ENCODE data around the gene MAP3K10.

DNA sequence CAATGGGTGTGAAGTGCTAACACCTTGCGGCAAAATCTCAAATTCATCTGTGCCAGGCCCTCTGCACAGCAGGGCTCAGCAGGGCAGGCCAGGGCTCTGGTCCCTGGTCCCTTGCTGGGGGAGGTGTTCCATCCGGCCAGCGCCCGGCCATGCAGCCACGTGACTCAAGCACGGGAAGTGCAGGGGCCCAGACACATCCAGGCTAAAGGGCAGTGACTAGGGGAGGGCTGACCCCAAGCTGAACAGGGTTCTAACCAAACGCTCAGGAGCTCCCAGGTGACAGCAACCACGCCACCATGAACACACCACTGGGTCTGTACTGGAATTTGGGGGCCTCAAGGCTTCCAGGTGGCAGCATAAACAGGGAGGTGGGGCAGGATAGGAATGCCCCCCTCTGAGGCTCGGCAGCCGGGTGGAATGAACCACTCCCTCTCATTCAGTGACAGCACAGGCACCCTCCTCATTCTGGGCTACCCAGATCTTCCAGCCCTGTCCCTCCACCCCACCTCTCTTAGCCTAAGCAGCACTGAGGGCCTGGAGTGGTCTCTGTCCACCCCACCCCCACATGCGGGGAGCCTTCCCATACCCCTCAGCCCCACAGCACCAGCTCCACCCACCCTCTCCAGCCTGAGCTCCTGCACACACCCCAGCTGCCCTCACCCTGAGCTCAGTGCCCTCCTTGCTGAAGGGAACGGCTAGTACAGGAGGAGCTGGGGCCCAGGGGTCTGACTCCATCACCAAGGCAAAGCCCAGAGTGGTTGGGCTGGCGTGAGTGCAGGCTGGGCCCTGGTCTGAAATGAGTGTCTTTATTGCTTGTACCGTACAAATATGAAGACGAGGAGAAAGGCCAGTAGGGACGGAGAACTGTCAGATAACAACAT is 40.6 kb downstream of the MAP3K10 start:
- TF ChIP-seq, protein P1, sequence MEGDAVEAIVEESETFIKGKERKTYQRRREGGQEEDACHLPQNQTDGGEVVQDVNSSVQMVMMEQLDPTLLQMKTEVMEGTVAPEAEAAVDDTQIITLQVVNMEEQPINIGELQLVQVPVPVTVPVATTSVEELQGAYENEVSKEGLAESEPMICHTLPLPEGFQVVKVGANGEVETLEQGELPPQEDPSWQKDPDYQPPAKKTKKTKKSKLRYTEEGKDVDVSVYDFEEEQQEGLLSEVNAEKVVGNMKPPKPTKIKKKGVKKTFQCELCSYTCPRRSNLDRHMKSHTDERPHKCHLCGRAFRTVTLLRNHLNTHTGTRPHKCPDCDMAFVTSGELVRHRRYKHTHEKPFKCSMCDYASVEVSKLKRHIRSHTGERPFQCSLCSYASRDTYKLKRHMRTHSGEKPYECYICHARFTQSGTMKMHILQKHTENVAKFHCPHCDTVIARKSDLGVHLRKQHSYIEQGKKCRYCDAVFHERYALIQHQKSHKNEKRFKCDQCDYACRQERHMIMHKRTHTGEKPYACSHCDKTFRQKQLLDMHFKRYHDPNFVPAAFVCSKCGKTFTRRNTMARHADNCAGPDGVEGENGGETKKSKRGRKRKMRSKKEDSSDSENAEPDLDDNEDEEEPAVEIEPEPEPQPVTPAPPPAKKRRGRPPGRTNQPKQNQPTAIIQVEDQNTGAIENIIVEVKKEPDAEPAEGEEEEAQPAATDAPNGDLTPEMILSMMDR (IDR thresholded peaks at IDR 0.05) = no peak
- TF ChIP-seq POLR2A (IDR thresholded peaks at IDR 0.05) = no peak

Measured in adrenal gland (tissue), 5 donors.